GM19372 (cell line): ENCODE data around the gene TMEM87A.
"Not testable (repeated sequence)": the region's sequence is repeated elsewhere in the genome, so short reads cannot be mapped to it uniquely, and the experiment has no call there.

Experiments
- ATAC-seq: cut with Tn5 transposase; IDR thresholded peaks from one replicate; pipeline ENCODE4 v1.9.1; 2021; ENCODE audit warnings: mild to moderate bottlenecking, low read depth, moderate library complexity; ENCODE audit not compliant: unreplicated experiment

Gene TMEM87A

GRCh38 chr15:42273900-42274701 lies 868 bp upstream of the TMEM87A start:
- ATAC-seq = peak; percentile 26

GRCh38 chr15:42270996-42271395 lies 2.2 kb downstream of the TMEM87A start:
- no peak for ATAC-seq

GRCh38 chr15:42270551-42270950 lies 2.7 kb downstream of the TMEM87A start:
- ATAC-seq = no peak

GRCh38 chr15:42267286-42267685 lies 5.9 kb downstream of the TMEM87A start:
- no peak for ATAC-seq

- no peak for ATAC-seq
Observed at GRCh38 chr15:42264795-42265194, 8.4 kb downstream of the TMEM87A start.

- no peak for ATAC-seq
Observed at GRCh38 chr15:42253300-42253699, 19.9 kb downstream of the TMEM87A start.

DNA sequence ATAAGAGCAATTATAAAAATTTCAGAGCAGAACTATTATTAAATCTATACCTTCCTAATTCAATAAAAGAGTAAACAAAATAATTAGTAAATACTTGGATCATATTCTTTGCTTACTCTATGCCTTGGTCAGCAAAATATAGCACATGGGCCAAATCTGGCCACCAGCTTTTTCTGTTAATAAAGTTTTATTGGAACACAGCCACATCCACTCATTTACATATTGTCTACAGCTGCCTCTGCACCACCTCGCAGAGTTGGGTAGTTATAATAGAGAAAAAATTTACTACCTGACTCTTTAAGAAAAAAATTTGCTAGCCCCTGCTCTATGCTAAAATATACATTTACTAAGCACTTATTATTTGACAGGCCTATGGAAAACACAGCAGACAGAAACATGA lies 32.4 kb downstream of the TMEM87A start:
- no peak for ATAC-seq

GRCh38 chr15:42239528-42240182 lies 33.6 kb downstream of the TMEM87A start:
- ATAC-seq = no peak

DNA sequence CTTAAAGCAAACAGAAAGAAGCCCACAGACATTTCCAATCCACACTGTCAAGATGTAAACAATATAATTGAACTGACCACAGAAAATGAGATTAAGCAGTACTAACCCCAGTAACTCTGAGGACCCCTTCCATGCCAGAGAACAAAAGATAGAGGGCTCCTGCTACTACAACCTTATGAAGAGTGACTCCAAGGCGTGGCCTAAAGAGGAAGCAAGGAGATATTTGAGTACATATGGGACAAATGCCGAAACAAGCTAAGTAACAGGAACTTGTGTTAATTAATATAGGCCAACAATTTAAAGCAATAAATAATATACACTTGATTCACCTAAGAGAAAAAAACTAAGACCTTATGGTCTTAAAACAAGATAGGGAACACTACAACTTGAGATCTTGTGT lies 40.1 kb downstream of the TMEM87A start:
- no peak for ATAC-seq

DNA sequence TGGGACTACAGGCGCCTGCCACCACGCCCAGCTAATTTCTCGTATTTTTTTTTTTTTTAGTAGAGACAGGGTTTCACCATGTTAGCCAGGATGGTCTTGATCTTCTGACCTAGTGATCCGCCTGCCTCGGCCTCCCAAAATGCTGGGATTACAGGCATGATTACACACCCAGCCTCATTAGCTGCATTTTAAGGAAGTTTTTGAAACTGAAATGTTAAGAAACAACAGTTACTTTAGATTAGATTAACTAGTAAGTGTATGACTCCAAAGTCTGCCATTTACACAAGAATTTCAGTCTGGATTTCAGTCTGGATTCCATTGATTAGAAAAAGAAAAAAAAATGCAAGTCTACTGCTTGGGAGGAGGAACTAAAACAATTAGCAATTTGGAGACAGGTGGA lies 40.6 kb downstream of the TMEM87A start:
- no peak for ATAC-seq

- no peak for ATAC-seq
Observed at GRCh38 chr15:42231088-42231487, 42.1 kb downstream of the TMEM87A start.

- not testable (repeated sequence) for ATAC-seq
Observed at GRCh38 chr15:42228981-42229380, 44.3 kb downstream of the TMEM87A start.

DNA sequence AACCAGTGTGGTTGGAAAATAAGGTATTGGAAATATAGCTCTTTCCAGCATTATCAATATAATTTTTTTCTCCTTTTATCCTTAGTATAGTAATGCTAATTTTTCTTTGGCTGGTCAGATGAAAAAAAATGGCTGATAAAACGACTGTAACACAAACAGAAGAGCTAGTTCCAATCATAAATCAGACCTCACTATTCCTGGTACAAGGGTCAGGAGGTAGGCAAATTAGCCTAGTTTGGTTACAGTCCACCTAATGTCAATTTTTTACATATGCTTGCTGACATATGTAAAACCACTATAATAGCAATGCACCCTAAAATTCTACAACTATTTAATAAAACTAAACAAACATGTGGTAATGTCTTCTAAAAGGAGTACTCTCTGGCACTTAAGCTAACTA lies 45.2 kb downstream of the TMEM87A start:
- no peak for ATAC-seq

- ATAC-seq = no peak
Observed at GRCh38 chr15:42226648-42227047, 46.6 kb downstream of the TMEM87A start.

- ATAC-seq = no peak
Observed at GRCh38 chr15:42220216-42220615, 53.0 kb downstream of the TMEM87A start.

GRCh38 chr15:42218953-42219592 lies 54.2 kb downstream of the TMEM87A start:
- ATAC-seq = no peak

DNA sequence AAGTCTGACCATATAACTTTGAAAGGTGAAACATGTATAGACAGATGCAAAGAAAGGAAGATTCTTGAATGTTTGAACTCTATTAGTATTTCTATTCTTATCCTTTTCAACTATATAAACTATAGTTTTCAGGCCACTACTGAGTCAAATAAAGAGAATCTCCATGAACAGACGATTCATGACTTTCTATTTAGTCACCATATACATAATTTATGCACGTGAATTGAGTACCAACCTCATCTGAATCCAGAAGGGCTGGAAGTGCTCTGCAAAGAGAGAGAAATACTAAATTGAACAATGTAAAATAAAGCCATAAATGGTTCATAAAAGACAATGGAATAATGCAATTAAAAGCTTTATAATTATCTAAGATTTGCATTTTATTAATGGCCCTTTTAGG lies 55.7 kb downstream of the TMEM87A start:
- no peak for ATAC-seq

GRCh38 chr15:42215913-42216829 lies 57.1 kb downstream of the TMEM87A start:
- no peak for ATAC-seq

DNA sequence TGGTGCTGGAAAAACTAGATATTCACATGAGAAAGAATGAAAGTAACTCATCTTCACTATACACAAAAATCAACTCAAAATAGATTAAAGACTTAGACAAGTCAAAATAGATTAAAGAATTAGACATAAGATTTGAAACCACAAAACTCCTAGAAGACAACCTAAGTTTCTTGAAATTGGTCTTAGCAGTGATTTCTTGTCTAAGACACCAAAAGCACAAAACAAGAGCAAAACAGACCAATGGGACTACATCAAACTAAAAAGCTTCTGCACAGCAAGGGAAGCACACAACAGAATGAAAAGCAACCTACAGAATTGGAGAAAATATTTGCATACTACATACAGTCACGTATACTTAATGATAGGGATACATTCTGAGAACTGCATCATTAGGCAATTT lies 58.6 kb downstream of the TMEM87A start:
- no peak for ATAC-seq

GRCh38 chr15:42213511-42213910 lies 59.7 kb downstream of the TMEM87A start:
- no peak for ATAC-seq

- no peak for ATAC-seq
Observed at GRCh38 chr15:42210696-42211095, 62.5 kb downstream of the TMEM87A start.
